ENCODE results near the gene EMILIN1.

Gene EMILIN1

GRCh38 chr2:27123302-27124150, 45.1 kb downstream of the EMILIN1 start, which contains the start of gene ABHD1:
TSS of gene ABHD1 (plus strand) at chr2:27123815. CDS start at chr2:27123949, 134 bp downstream.
- DNase-seq (ENCODE audit: low read depth) = no peak

GRCh38 chr2:27125104-27125503, 46.7 kb downstream of the EMILIN1 start:
- DNase-seq (ENCODE audit: low read depth) = no peak

GRCh38 chr2:27126252-27126710, 47.9 kb downstream of the EMILIN1 start:
- DNase-seq (ENCODE audit: low read depth) = no peak

GRCh38 chr2:27127883-27128667, 49.7 kb downstream of the EMILIN1 start:
- no peak for DNase-seq (ENCODE audit: low read depth)

GRCh38 chr2:27128668-27129571, 50.5 kb downstream of the EMILIN1 start:
- no peak for DNase-seq (ENCODE audit: low read depth)

- DNase-seq (ENCODE audit: low read depth) = no peak
Measured at GRCh38 chr2:27130396-27130795, 52.0 kb downstream of the EMILIN1 start.

GRCh38 chr2:27131429-27131828, 53.0 kb downstream of the EMILIN1 start:
- no peak for DNase-seq (ENCODE audit: low read depth)

GRCh38 chr2:27133195-27133875, 54.9 kb downstream of the EMILIN1 start:
- DNase-seq (ENCODE audit: low read depth) = no peak

GRCh38 chr2:27133905-27134780, 55.7 kb downstream of the EMILIN1 start, which contains the start of gene PREB:
TSS of gene PREB (minus strand) at chr2:27134636. CDS start at chr2:27134421, 215 bp downstream.
- DNase-seq (ENCODE audit: low read depth) = peak; percentile 68

GRCh38 chr2:27134781-27135477, 56.5 kb downstream of the EMILIN1 start:
- DNase-seq (ENCODE audit: low read depth) = no peak

- DNase-seq (ENCODE audit: low read depth) = no peak
Measured at GRCh38 chr2:27135478-27135955, 57.1 kb downstream of the EMILIN1 start.

Data from non-pigmented ciliary epithelial cell (primary cell).